HG03135 (cell line): Measurements from ENCODE around the gene PTPN14.

ENCODE experiments used
- ATAC-seq: cut with Tn5 transposase; IDR thresholded peaks from one replicate; pipeline ENCODE4 v1.9.1; 2021; ENCODE audit warnings: mild to moderate bottlenecking, moderate library complexity; ENCODE audit not compliant: unreplicated experiment

The PTPN14 gene

GRCh38 chr1:214342525-214342924 lies 208.9 kb downstream of the PTPN14 start:
- ATAC-seq, result no peak

- ATAC-seq, result no peak
Observed at GRCh38 chr1:214341932-214342331, 209.5 kb downstream of the PTPN14 start.

- no peak for ATAC-seq
Observed at GRCh38 chr1:214341459-214341858, 209.9 kb downstream of the PTPN14 start.

- no peak for ATAC-seq
Observed at GRCh38 chr1:214338212-214338611, 213.2 kb downstream of the PTPN14 start.

GRCh38 chr1:214337511-214337910 lies 213.9 kb downstream of the PTPN14 start:
- no peak for ATAC-seq

GRCh38 chr1:214337015-214337414 lies 214.4 kb downstream of the PTPN14 start:
- no peak for ATAC-seq

GRCh38 chr1:214335567-214335966 lies 215.8 kb downstream of the PTPN14 start:
- ATAC-seq, result no peak

GRCh38 chr1:214332946-214333798 lies 218.2 kb downstream of the PTPN14 start:
- ATAC-seq, result no peak

GRCh38 chr1:214331827-214332423 lies 219.5 kb downstream of the PTPN14 start:
- no peak for ATAC-seq

GRCh38 chr1:214331180-214331579 lies 220.2 kb downstream of the PTPN14 start:
- ATAC-seq, result no peak

GRCh38 chr1:214330715-214331114 lies 220.7 kb downstream of the PTPN14 start:
- ATAC-seq, result no peak

GRCh38 chr1:214330222-214330621 lies 221.2 kb downstream of the PTPN14 start:
- ATAC-seq, result no peak

- ATAC-seq, result no peak
Observed at GRCh38 chr1:214329470-214330220, 221.8 kb downstream of the PTPN14 start.

- peak; percentile 95 for ATAC-seq
Observed at GRCh38 chr1:214328770-214329469, 222.5 kb downstream of the PTPN14 start.

GRCh38 chr1:214327514-214327913 lies 223.9 kb downstream of the PTPN14 start:
- no peak for ATAC-seq

GRCh38 chr1:214326406-214326805 lies 225.0 kb downstream of the PTPN14 start:
- ATAC-seq, result peak; percentile 45

GRCh38 chr1:214324896-214325800 lies 226.3 kb downstream of the PTPN14 start:
- ATAC-seq, result no peak

GRCh38 chr1:214321705-214322453 lies 229.5 kb downstream of the PTPN14 start:
- peak; percentile 40 for ATAC-seq

- ATAC-seq, result no peak
Observed at GRCh38 chr1:214319938-214320337, 231.5 kb downstream of the PTPN14 start.
